Measurements from ENCODE around the gene BMS1.

- TF ChIP-seq CTCF (IDR thresholded peaks at IDR 0.05) (no peak), POLR2A (IDR thresholded peaks at IDR 0.05) (no peak)
Measured at GRCh38 chr10:42875798-42876341, 93.3 kb downstream of the BMS1 start.
